GM19239 (cell line): ENCODE results near the gene POR.

Experiments used
- DNase-seq: peaks from one replicate; pipeline ENCODE4 v3.0.0; 2011; ENCODE audit warnings: low spot score; ENCODE audit not compliant: insufficient read length
- FAIRE-seq: peaks from 2 replicates; lab custom pipeline; 2011; peaks lifted over from hg19 to GRCh38; lab: Jason Lieb, UNC

The POR gene

DNA sequence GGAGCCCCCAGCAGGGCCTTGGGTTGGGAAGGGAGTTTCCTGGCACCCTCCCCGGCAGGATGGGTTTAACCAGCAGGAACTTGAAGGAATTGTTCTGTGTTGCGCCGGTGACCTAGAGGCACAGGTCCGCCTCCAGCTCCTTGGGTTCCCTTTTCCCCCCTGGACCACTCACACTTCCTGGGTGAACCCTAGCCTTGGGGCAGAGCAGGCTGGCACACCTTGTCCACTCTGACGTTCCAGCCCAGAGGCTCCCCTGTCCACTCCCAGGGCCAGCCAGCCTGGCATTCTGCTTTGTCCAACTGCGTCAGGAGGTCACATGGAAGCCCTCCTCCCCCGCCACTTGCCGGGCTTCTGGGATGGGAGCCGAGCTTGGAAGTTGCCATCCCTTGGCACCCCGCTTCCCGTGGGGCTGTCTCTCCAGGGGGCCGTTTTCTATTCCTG, 53.6 kb downstream of the POR start:
- no peak for FAIRE-seq
- DNase-seq = no peak

DNA sequence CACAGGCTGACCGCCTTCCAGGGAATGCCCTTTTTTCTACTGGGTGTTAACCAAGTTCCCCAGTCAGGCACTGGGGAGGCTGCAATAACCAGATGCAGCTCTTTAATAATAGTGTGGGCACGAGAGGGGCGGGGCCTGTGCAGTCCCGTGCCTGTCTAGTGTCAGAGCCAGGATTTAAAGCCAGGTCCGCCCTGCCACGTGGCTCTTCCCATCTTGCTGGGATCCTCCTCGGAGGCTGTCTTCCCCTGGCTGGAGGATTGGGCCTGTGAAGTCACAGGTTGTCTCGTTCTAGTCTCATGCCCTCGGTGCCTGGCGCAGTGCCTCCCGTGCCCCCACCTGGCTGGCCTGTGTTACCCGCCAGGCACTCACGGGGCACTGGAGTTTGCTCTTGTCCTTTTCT, 54.2 kb downstream of the POR start:
- no peak for DNase-seq

DNA sequence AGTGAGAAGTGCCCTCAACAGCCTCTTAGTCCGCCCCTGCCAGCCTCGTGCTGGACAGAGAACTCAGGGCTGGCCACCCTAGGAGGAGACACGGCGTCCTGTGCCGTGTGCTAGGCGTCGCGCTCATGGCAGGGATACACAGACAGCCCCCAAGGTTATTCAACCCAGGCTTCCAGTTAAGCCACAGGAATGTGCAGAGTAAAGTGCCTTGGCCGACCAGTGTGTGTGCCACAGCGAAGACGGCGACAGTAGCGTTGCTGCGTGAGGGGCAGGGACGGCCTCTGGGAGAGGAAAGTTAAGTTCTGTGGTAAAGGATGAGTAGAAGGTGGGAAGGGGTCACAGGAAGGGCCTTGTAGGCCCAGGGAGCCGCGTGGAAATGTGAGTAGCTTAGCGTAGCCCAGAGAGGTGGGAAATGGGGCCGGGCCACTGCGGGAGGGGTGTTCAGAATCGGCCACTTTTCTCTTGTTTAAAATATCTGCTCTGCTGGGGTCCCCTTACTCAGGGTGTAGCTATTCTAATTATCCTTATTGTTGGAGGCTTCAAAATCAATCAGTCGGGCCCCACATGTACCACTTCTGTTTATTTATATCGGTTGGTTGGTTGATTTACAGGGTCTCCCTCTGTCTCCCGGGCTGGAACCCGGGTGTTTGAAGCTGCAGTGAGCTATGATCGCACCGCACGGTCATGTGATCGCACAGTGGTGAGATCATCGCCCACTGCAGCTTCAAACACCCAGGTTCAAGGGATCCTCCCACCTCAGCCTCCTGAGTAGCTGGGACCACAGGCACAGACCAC, 54.9 kb downstream of the POR start:
- DNase-seq (no peak), FAIRE-seq (no peak)

More for the DNA sequence above, 54.2 kb downstream of the POR start:
- FAIRE-seq = no peak

DNA sequence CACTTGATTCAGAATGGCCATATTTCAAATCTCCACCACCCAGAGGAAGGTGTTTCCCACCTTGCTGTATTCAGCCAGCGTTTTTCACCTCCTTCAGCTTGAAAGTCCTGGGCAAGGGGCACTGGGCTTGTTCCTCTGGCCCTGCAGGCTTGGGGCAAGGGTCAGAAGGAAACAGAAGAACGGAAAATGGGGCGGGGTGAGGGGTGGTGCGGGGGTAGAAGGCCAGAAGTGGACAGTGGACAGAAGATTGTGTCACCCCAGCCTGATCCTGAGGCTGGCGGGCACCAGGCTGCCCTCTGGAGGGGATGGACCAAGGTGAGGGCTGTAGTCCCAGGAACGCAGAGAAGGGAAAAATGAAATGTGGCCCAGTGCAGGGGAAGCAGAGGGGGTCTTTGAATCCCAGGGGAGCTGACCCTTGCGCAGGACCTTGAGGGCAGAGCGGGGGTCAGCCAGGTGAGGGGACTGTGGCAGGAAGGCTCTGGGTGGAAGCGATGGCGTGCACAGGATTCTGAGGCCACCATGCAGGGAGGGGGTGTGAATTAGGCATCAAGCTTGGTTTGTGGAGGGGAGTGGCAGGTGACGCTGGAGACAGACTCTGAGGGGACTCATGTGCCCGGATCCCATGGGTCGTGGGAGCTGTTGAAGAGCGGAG, 56.5 kb downstream of the POR start:
- FAIRE-seq = no peak
- DNase-seq = no peak

DNA sequence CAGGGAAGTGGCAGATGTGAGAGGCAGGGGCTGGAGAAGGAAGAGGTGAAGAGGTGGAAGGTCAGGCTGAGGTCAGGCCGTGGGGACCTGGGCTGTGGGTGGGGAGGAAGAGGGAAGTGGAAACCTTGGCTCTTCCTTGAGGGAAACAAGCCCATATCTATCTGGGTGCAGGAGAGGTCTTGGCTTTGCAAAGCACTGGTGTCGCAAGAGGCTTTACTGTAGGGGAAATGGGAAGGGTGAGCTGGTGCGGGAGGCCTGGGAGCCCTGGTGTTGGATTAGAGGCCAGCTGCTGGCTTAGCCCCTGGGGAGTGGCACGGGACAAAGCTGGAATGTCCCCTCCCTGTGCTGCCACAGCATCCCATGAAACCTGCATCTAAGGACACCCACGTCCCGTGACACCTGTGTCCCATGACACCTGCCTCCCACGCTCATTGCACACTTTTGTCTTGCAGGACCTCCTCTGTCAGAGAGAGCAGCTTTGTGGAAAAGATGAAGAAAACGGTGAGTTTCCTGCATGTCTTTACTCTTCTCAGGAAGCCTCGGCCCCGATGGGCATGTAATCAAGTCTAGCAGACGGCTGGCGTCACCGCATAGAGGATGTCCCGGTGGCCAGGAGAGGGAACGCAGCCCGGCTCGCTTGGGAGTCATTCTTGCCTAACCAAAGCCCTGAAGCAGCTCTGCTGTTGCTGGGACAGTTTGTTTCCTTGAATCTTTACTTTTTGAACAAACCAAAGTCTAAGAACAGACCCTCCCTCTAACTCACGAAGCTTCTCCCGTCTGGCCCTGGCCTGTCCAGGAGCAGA, 57.2 kb downstream of the POR start:
- DNase-seq (no peak), FAIRE-seq (no peak)

DNA sequence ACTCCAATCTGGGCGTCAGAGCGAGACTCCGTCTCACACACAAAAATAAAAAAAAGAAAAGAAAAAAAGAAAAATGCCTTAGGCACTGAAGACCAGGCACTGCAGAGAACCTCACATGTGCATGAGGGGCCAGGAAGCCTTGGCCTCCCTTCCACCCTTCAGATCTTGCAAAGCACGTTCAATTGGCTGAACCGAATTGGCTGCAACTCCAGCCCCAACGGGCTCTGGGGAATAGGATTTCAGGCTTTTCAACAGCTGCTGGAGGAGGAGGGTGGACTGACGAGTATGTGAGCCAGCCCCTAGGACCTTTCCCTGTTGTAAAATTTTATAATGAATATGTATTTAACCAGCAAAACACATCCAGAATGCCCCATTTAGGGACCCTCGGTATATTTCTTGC, 62.8 kb downstream of the POR start:
- FAIRE-seq (no peak), DNase-seq (no peak)

DNA sequence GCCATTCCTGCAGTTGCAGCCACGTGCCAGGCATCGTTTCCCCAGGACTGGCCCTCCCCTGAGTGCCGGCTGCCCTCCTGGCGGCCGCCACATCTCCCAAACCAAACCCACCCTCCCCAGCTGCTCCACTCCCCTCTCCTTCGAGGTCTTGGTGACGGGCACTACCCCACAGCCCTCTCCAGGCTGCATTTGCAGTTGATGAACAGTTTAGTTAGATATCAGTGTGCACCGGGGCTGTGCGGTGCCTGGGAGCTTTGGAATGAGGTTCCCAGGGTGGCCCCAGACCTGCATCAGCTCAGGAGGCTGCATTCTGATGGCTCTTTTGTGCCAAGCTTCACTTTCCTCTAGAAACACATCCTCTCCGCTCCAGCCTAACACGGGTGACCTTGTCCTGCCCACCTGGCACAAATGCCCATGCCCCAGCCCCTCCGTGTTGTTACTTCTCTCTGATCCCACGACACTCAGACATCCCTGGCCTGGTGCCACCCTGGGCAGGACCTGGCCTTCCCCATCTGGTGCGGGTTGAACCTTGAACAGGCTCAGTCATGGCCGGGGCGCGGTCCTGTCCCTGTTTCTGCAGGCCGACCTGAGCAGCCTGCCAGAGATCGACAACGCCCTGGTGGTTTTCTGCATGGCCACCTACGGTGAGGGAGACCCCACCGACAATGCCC, 64.9 kb downstream of the POR start:
- FAIRE-seq (no peak), DNase-seq (no peak)

DNA sequence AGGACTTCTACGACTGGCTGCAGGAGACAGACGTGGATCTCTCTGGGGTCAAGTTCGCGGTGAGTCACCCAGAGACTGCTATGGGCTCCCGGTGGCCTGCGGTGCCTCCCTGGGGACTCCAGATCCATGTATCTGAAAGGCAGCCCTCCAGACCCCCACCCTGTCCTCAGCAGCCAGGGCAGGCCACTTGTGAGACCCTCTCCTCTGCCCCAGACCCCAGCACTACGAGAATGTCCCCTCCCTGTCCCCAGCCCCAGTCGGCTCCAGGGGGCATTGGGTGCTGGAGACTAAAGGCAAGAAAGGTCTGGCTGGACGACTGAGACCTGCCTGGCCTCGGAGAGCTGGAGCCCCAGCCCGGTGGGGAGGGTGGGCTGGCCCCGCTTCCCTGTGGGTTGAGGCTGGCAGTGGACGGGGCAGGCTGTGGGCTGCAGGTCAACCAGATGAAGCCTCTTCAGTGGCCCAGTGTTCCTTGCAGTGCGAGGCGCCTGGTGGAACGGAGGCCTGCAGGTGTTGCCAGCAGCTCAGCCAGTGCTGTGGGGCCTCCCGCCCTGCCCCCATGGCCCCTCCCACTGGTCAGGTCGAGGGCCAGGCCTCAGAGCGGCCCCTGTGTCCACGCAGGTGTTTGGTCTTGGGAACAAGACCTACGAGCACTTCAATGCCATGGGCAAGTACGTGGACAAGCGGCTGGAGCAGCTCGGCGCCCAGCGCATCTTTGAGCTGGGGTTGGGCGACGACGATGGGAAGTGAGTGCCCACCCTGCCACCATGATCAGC, 65.7 kb downstream of the POR start:
- FAIRE-seq = no peak
- no peak for DNase-seq

DNA sequence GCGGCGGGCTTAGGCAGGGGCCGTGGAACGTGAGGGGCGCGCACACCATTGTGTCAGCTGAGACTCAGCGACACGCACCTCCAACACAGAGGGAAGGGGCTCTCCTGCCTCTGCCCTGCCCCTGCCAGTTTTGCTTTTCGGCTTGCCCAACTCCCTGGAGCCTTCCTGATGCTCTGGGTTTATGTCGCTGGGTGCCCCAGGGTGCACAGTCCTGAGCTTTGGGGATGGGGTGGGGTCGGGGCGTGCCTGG, 66.2 kb downstream of the POR start:
- FAIRE-seq (no peak), DNase-seq (no peak)

DNA sequence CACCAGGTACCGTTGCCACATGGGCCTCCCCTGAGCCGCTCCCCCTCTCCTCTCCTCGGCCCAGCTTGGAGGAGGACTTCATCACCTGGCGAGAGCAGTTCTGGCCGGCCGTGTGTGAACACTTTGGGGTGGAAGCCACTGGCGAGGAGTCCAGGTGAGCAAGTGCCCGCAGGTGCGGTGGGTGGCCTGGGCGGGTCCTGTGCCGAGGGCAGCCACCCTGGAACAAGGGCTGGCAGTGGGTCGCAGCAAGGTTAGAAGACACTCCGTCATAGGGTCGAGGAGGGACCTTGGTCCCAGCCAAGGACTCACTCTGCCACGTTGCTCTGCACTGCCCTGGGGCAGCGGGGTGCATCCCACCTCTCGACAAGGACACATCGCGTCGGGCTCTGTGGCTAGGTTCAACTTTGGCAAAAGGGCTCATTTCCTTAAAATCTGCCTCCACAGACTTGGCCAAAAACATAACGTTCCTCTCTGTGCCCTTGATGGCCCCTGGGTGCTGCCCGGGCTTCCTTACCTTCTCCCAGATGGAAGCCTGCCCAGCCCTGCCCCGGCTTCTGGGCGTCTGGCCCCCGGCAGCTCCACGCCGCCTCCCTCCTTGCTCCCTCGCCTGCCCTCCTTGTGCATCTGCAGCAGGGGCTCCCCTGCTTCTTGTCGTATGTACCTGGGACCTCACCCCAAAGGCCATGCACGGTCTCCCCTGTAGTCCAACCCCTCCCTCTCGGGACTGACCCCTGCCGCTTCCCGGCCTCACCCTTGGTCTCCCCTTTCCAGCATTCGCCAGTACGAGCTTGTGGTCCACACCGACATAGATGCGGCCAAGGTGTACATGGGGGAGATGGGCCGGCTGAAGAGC, 66.7 kb downstream of the POR start:
- DNase-seq = no peak
- FAIRE-seq = no peak

DNA sequence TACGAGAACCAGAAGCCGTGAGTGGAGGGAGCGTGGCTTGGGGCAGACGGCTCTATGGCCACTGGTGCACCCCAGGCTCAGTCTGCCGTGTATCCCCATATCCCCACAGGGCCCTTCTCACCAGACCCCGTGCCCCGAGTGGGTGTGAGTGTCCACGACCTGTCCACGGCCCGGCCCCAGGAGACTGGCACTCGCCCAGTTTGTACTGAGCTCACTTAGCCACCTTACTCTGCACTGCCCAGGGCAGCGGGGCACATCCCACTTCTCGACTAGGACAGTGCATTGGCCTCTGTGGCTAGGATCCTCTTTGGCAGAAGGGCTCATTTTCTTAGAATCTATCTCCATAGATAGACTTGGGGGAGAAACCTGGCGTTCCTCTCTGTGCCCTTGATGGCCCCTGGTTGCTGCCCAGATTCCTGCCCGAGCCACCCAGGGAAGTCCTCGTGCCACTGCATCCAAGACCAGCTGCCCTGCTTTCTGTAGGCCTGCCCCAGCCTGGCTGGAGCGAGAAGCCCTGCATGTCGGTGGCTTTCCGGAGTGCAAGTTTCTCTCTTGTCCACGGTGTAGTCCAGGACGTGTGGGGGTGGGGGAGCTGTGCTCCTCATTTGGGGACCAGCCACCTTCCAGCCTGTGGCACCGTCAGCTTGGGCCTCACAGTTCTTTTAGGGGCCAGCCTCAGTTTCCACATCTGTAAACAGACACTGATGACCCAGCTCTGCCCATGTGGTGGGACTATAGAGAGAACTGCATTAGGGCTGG, 67.5 kb downstream of the POR start:
- FAIRE-seq = no peak

DNA sequence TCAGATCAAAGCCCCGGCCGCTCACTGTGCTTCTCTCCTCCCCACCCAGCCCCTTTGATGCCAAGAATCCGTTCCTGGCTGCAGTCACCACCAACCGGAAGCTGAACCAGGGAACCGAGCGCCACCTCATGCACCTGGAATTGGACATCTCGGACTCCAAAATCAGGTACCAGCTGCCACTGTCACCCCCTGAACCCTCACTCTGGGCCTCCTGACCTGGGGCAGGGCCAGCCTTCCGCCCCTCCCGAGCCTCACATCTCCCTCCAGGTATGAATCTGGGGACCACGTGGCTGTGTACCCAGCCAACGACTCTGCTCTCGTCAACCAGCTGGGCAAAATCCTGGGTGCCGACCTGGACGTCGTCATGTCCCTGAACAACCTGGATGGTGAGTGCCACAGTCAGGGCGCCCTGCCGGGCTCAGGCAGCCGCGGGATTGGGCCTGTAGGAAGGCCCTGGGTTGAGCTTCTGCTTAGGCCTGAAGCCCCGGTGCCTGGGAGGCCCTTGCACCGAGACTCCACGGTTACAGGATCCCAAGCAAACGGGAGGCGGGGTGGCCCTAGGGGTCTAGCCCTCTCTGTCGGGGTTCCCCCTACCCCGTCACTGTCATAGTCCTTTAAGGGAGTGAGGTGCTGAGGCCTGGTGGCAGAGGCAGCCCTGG, 68.6 kb downstream of the POR start:
- no peak for DNase-seq
- FAIRE-seq = no peak

More for the DNA sequence above, 67.5 kb downstream of the POR start:
- no peak for DNase-seq

DNA sequence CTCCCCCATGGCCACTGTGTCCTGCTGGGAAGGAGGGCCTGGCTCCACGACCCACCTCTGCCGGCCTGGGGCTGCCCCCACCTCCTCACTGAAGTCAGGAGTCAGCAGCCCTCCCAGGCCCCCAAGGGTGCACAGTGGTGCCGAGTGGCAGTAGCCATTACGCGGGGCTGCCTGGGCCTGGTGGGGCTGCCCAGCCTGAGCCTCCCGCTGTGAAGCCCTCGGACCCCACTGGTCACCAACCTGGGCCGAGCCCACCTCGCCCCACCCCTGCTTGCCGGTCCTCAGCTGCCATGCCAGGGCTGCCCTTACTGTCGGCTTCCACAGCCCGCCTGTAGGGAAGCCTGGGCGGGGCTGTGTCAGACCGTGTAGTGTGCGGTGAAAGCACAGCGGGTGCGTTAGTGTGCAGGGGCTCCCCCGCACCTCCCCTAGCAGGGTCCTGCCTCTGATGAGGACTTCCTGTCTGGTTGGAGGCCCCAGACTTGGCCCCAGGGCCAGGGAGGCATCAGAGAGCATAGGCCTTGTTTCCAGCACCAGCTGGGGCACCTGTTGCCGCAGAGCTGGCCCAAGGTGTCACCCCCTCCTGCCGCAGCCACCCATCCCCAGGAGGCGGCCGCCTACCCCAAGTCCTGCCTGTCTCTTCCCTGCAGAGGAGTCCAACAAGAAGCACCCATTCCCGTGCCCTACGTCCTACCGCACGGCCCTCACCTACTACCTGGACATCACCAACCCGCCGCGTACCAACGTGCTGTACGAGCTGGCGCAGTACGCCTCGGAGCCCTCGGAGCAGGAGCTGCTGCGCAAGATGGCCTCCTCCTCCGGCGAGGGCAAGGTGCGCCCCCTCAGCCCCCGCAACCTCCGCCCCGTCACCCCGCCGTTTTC, 69.4 kb downstream of the POR start:
- no peak for FAIRE-seq
- no peak for DNase-seq

DNA sequence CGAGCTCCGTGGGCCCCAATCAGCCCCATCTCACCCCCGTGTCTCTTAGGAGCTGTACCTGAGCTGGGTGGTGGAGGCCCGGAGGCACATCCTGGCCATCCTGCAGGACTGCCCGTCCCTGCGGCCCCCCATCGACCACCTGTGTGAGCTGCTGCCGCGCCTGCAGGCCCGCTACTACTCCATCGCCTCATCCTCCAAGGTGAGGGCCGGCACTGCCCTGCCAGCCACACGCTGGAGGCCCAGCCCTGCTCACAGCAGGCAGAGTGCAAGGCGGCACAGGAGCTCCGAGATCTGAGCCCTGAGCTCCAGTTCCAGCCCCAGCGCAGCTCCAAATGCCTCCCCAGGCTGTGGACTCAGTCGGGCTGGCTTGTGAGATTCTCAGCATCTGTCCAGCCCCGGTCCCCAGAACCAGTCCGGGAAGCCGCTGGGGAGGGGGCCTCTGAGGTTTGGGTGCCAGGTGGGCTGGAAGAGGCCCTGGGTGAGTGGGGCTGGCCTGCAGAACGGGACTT, 70.1 kb downstream of the POR start:
- no peak for FAIRE-seq

DNA sequence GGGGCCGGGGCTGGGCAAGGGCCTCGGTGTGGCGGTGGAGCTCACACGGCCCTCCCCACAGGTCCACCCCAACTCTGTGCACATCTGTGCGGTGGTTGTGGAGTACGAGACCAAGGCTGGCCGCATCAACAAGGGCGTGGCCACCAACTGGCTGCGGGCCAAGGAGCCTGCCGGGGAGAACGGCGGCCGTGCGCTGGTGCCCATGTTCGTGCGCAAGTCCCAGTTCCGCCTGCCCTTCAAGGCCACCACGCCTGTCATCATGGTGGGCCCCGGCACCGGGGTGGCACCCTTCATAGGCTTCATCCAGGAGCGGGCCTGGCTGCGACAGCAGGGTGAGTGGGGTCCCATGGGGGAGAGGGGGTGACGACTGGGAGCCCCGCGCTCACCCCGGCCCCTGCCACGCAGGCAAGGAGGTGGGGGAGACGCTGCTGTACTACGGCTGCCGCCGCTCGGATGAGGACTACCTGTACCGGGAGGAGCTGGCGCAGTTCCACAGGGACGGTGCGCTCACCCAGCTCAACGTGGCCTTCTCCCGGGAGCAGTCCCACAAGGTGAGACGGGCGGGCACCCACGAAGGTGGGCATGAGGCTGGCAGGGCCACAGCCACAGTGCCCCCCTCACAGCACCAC, 70.7 kb downstream of the POR start:
- no peak for DNase-seq
- no peak for FAIRE-seq

More for the DNA sequence above, 70.1 kb downstream of the POR start:
- DNase-seq = no peak

DNA sequence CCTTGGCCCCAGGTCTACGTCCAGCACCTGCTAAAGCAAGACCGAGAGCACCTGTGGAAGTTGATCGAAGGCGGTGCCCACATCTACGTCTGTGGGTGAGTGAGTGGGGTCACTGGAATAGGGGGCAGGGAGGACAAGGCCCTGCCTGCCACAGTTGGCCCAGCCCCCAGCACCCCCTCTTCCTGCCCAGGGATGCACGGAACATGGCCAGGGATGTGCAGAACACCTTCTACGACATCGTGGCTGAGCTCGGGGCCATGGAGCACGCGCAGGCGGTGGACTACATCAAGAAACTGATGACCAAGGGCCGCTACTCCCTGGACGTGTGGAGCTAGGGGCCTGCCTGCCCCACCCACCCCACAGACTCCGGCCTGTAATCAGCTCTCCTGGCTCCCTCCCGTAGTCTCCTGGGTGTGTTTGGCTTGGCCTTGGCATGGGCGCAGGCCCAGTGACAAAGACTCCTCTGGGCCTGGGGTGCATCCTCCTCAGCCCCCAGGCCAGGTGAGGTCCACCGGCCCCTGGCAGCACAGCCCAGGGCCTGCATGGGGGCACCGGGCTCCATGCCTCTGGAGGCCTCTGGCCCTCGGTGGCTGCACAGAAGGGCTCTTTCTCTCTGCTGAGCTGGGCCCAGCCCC, 71.3 kb downstream of the POR start:
- DNase-seq (no peak), FAIRE-seq (no peak)
